ENCODE results near the gene IL12A.

IL12A gene

GRCh38 chr3:160038862-160039562, 50.4 kb downstream of the IL12A start:
- peak; percentile 52 for DNase-seq

- no peak for DNase-seq
These were observed 51.5 kb downstream of the IL12A start for GRCh38 chr3:160040181-160040580.

- DNase-seq, result no peak
These were observed 52.8 kb downstream of the IL12A start for GRCh38 chr3:160041465-160041864.

- DNase-seq, result no peak
These were observed 55.5 kb downstream of the IL12A start for GRCh38 chr3:160044121-160044520.

All from right forelimb (tissue), 1 donor.